Loucy (cell line): Measurements from ENCODE around the gene FXR2.

Source experiments
- CTCF ChIP-seq: fragments of 200-600 bp; sonication (generic); conservative IDR thresholded peaks from 2 replicates; pipeline ENCODE4 v1.5.1; 2014; ENCODE audit warnings: mild to moderate bottlenecking, antibody characterized with exemption, low read length
- EZH2phosphoT487 ChIP-seq: fragments of 200-600 bp; IDR thresholded peaks from 2 replicates; pipeline ENCODE4 v1.6.1; 2018; ENCODE audit warnings: antibody characterized with exemption, mild to moderate bottlenecking, moderate library complexity, borderline replicate concordance

DNA sequence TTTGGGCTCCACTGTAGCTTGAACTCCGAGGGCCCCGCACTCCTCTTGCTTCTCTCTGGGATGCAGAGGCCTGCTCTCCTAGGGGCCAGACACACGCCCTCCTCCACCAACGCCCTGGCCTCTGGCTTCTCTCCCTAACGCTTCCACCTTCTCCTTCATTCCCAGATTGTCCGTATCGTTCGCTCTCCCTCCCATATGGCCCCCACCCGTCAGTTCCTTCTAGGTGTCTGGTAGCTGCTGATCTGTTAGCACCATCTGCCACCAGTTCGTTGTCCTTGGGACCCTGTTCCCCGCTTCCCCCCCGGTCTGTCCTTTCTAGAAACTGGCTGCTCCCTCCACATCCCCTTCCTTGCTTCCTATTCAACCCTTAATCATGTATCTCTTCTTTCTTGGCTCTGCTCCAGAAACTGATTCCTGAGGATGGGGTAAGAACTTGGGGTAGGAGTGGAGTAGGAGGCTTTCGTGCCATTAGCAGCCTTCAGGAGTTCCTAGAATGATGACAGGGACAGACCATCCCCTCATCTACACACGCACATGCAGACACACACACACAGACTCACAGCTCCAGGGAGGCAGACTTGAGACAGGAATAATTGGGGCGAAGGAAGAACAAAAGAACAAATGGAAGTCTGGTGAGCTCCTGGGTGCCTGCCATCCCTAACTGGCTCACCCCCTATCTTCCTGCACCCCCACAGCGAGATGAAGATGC is 40.3 kb upstream of the FXR2 start:
- TF ChIP-seq CTCF (no peak), EZH2phosphoT487 (no peak)
